Duodenal mucosa (tissue), 2 donors: ENCODE measurements around the gene MANSC1.
"Not testable (repeated sequence)": the region's sequence is repeated elsewhere in the genome, so short reads cannot be mapped to it uniquely, and the experiment has no call there.

Experiments used
- H3K27ac ChIP-seq: one replicate; pipeline ENCODE4 v1.7.0; 2013; ENCODE audit warnings: low read depth, low read length
- H3K27me3 ChIP-seq, 2 donors: one replicate each; pipeline ENCODE4 v1.7.0; 2013; ENCODE audit warnings: low read length in 2 of 2, control low read depth in 1 of 2; ENCODE audit not compliant: insufficient read depth in 2 of 2, control insufficient read depth in 1 of 2
- H3K36me3 ChIP-seq, 2 donors: one replicate each; pipeline ENCODE4 v1.7.0; 2013; ENCODE audit warnings: low read length in 2 of 2, control low read depth in 1 of 2; ENCODE audit not compliant: insufficient read depth in 2 of 2, control insufficient read depth in 1 of 2
- H3K4me1 ChIP-seq, 2 donors: one replicate each; pipeline ENCODE4 v1.7.0; 2013; ENCODE audit warnings: low read length in 2 of 2, control low read depth in 1 of 2; ENCODE audit not compliant: insufficient read depth in 2 of 2, control insufficient read depth in 1 of 2
- H3K4me3 ChIP-seq, 2 donors: one replicate each; pipeline ENCODE4 v1.7.0; 2013; ENCODE audit warnings: low read length in 2 of 2, low read depth in 1 of 2
- H3K9ac ChIP-seq, 2 donors: one replicate each; pipeline ENCODE4 v1.7.0; 2013; ENCODE audit warnings: low read length in 2 of 2, low read depth in 1 of 2
- H3K9me3 ChIP-seq, 2 donors: one replicate each; pipeline ENCODE4 v1.7.0; 2013; ENCODE audit warnings: low read length in 2 of 2, control low read depth in 1 of 2; ENCODE audit not compliant: control insufficient read depth in 1 of 2

MANSC1 gene

DNA sequence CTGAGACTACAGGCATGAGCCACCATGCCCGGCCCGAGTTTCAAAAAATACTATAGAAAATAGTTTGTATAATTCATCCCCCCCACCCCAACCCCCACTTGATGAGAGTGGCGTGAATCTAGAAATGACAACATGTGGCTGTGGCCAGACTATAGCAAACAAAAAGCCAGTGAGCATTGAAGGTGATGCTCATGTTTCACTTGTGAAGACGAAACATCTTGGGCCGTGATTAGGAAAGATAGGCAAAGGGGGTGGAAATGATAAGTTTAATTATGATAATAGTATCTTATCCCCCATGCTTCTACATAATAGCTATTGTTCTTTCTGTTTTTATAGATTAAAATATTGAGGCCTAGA is 15.4 kb upstream of the MANSC1 start:
- Histone ChIP-seq H3K36me3 (peaks cover 0 to 6% of the 10 kb centered on the region in 2 donors), H3K9ac (no peak overlapping the region), H3K27ac (no peak overlapping the region), H3K9me3 (no peaks in the 10 kb centered on the region), H3K27me3 (no peaks in the 10 kb centered on the region), H3K4me1 (no peaks in the 10 kb centered on the region), H3K4me3 (no peak overlapping the region)

DNA sequence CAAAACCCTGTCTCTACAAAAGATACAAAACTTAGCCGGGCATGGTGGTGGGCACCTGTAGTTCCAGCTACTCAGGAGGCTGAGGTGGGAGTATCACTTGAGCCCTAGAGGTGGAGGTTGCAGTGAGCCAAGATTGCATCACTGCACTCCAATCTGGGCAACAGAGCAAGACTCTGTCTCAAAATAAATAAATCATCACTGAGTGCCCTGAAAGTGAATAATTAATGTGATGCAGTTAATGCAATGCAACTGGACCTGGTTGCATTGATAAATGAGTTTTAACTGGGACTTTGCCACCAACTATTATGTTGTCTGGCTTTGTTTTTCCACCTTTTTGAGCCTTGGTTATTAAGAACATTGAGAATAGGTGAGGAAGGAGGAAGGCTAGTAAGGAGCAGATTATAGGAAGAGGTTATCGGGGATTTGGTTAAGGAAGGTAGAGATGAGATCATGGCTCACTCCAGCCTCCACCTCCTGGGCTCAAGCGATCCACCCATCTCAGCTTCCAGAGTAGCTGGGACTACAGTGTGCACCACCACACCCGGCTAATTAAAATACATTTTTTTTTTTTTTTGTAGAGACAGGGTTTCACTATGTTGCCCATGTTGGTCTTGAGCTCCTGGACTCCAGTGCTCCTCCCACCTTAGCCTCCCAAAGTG is 14.9 kb upstream of the MANSC1 start:
- Histone ChIP-seq H3K27me3 (no peaks in the 10 kb centered on the region), H3K9ac (no peak overlapping the region), H3K4me1 (no peaks in the 10 kb centered on the region), H3K27ac (no peak overlapping the region), H3K36me3 (peaks cover 0 to 6% of the 10 kb centered on the region in 2 donors), H3K9me3 (no peaks in the 10 kb centered on the region), H3K4me3 (no peak overlapping the region)

DNA sequence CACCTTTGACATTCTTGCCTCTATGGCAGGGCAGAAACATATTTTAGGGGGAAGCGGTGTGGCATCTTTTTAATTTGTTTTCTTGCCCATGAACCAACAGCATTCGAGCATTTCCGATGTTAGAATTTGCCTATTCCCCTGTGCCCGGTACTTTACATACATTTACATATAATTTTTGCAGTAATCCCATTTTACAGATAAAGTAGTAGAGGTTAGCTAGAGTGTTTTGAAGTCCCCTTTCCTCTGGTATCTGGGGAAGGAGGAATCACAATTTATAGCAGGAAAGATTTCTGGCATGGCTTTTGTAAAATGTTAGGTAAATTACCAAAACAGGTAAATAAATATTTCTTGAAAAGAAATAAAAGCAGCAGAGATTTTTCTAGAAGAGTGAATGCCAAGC is 8.5 kb upstream of the MANSC1 start:
- H3K4me1 ChIP-seq: peaks cover 7 to 14% of the 10 kb centered on the region in 2 donors
- peak overlapping the region; percentile 94 to 99 for H3K9ac ChIP-seq
- peaks cover 0 to 6% of the 10 kb centered on the region in 2 donors for H3K36me3 ChIP-seq
- no peaks in the 10 kb centered on the region for H3K27me3 ChIP-seq
- H3K4me3 ChIP-seq: peak overlapping the region; percentile 87 to 88
- no peaks in the 10 kb centered on the region for H3K9me3 ChIP-seq
- H3K27ac ChIP-seq: no peak overlapping the region

DNA sequence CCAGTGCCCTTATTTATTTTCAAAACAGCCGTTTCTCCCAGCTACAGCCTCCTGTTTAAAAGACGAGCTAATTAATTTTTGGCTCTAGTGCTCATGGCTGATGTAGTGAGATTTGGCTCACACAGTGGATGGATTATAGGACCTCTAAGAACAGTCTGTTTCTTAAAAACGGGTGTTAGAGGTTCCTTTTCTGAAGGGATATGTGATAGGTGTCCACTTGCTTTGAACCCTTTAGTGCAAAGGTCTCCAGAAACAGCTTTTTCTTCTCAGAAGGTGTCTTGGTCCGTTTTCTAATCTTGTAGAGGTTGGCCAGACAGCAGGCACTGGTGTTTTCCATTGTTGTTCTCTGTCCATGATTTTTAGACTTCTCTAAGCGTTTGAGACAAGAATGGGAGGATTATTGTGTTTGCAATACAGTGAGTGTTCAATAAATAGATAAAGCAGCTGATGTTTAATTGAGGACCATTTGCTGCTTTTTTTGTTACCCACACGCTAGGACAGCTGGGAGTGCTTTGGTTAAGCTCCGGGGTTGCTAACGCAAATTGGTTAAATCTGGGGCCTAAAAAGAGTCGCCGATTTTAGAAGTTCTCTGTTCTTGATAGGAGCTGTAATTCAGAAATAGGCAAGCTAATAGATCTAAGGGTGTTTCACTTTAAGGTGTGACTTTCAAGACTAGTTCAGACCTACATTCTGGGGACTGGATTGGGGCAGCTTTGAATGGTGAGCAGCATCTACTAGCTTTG is 7.8 kb upstream of the MANSC1 start:
- Histone ChIP-seq H3K36me3 (peaks cover 0 to 2% of the 10 kb centered on the region in 2 donors), H3K27me3 (no peaks in the 10 kb centered on the region), H3K4me1 (peaks cover 7 to 14% of the 10 kb centered on the region in 2 donors), H3K4me3 (peak overlapping the region; percentile 87 to 88), H3K9ac (peak overlapping the region; percentile 94 to 99), H3K9me3 (no peaks in the 10 kb centered on the region), H3K27ac (peak overlapping the region; percentile 97)

DNA sequence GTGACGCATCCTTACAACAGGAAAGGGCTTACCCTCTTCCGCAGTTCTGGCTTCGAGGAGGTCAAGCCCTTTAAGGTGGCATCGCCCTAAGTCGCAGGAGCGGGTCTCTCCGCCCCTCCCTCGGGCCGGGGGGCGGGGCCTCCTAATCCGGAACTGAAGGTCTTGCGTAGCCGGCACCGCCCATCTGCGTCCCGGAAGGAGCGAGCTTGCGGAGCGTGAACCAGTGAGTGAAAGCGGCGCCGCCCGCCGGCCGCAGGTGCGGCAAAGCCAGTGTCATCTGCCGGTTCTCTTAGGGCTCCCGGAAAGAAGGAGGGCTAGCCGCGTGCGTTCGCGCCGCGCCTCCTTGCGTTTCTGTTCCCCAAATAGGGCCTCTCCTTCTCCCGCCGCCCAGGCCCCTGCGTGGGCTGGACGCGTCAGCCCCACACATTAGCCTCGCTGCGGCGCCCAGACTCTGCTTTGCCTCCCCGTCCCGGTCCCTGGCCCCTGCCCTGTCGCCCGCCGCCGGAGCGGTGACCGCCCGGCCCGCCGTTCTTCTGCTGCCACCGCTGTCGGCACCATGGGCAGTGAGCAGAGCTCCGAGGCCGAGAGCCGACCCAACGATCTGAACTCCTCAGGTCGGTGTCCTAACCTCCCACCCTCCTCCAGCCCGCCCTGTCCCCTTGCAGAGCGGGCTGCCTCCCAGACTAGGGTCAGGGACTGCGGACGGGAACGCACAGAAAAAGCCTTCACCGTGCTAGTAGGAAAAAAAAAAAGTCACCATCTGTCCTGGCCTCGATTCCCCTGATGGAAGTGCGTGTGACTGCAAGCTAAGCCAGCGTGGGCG is 7.1 kb upstream of the MANSC1 start, which contains the start of gene BORCS5:
Gene BORCS5, plus strand, starts transcription at position 183 of the 823 bp plus-strand sequence. Its CDS starts 374 bp downstream, at position 557.
- peak within 1 kb of the TSS; percentile 94 to 99 for H3K9ac ChIP-seq
- no peaks in the 10 kb centered on the region for H3K9me3 ChIP-seq
- H3K27me3 ChIP-seq: no peaks in the 10 kb centered on the region
- peak within 1 kb of the TSS; percentile 87 to 88 for H3K4me3 ChIP-seq
- H3K36me3 ChIP-seq: no peaks in the 10 kb centered on the region
- peak within 1 kb of the TSS; percentile 97 for H3K27ac ChIP-seq
- H3K4me1 ChIP-seq: peaks cover 7 to 14% of the 10 kb centered on the region in 2 donors

DNA sequence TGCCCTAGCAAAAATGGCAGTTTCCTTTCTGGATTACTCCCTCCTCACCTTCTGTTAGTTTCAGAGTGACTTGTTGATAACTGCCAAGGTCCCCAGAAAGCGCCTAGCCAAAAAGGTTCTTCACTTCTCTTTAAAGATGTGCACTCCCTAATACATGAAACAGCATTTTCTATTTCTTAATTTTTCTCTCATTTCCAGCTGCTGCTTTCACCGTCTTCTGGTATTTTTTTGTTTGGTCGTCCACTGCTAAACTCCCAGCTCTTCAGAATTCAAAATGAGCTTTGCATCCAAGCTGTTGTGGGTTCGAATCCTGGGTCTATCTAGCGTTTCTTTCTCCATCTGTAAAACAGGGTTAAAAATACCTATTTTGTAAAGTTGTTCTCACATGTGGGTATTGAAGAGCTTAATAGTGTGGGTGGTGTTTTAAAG is 6.4 kb upstream of the MANSC1 start:
- Histone ChIP-seq H3K9ac (peak overlapping the region; percentile 94 to 99), H3K27ac (peak overlapping the region; percentile 12), H3K4me1 (peaks cover 7 to 15% of the 10 kb centered on the region in 2 donors), H3K36me3 (no peaks in the 10 kb centered on the region), H3K27me3 (no peaks in the 10 kb centered on the region), H3K9me3 (no peaks in the 10 kb centered on the region), H3K4me3 (peak overlapping the region; percentile 87 to 88)

DNA sequence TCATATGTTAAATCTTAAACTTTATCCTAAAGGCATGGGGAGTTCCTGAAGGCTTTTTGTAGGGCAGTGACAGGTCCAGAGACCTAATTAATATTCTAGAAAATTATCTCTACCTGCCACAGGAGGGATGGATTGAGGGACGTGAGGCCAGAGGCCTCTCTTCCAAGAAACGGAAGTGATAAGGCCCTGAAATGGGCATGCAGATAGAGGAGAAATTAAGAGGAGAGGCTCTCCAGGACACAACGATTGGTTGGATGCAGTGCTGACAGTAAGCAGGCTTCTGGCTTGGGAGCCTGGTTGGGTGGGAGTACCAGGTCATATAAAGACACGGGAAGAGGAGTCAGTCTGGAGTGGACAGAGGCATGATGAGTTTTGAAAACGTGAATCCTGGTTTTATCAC is 3.8 kb upstream of the MANSC1 start:
- no peak overlapping the region for H3K4me3 ChIP-seq
- no peaks in the 10 kb centered on the region for H3K36me3 ChIP-seq
- no peak overlapping the region for H3K27ac ChIP-seq
- peaks cover 24 to 28% of the 10 kb centered on the region in 2 donors for H3K4me1 ChIP-seq
- no peaks in the 10 kb centered on the region for H3K27me3 ChIP-seq
- H3K9me3 ChIP-seq: no peaks in the 10 kb centered on the region
- H3K9ac ChIP-seq: no peak overlapping the region

DNA sequence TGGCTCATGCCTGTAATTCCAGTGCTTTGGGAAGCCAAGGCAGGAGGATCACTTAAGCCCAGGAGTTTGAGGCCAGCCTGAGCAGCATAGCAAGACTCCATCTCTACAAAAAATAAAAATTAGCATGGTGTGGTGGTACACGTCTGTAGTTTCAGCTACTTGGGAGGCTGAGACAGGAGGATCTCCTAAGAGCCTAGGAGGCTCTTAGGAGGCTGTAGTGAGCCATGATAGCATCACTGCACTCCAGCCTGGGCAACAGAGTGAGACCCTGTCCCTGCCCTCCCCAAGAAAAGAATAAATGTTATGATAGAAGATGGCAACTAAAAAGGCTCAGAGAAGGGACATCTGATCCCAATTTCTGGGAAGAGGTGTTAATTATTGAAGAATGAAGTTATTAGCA is 3.2 kb upstream of the MANSC1 start:
- Histone ChIP-seq H3K9ac (no peak overlapping the region), H3K27ac (no peak overlapping the region), H3K4me1 (peaks cover 23 to 26% of the 10 kb centered on the region in 2 donors), H3K4me3 (no peak overlapping the region), H3K27me3 (no peaks in the 10 kb centered on the region), H3K36me3 (no peaks in the 10 kb centered on the region), H3K9me3 (no peaks in the 10 kb centered on the region)

DNA sequence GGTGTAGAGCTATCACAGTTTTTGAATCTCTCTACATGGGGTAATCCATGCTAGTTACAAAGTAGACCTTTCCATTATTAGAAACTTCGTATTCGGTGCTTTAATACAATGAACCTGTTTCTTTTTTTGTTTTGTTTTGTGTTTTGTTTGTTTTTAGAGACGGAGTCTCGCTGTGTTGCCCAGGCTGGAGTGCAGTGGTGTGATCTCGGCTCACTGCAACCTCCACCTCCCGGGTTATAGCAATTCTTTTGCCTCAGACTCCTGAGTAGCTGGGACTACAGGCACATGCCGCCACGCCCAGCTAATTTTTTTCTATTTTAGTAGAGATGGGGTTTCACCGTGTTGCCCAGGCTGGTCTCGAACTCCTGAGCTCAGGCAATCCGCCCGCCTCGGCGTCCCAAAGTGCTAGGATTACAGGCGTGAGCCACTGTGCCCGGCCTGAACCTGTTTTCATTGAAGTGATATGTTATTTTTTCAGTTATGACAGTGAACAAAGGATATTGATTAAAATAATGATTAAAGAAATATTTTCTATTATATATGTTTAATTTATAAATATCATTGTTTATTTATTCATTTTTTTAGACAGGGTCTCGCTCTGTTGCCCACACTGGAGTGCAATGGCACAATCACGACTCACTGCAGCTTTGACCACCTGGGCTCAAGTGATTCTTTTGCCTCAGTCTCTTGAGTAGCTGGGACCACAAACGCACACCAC is 1.6 kb upstream of the MANSC1 start:
- H3K36me3 ChIP-seq, H3K4me3 ChIP-seq, H3K9ac ChIP-seq, H3K9me3 ChIP-seq, H3K27me3 ChIP-seq: not testable (repeated sequence)
- Histone ChIP-seq H3K4me1 (peaks cover 17 to 21% of the 10 kb centered on the region in 2 donors), H3K27ac (peak overlapping the region; percentile 45)
